ENCODE data around the gene CNTNAP5. TPM values are rescaled to one million over a fixed set of nuclear protein-coding genes. Genes with fewer than 3 reads are reported as not detected.

Gene CNTNAP5
- total and polyA plus RNA-seq, 2 of the 8 experiments (the other 6 are each of a cell fraction or from before 2014, with no cell fraction given) = 0.11 to 0.76 TPM

DNA sequence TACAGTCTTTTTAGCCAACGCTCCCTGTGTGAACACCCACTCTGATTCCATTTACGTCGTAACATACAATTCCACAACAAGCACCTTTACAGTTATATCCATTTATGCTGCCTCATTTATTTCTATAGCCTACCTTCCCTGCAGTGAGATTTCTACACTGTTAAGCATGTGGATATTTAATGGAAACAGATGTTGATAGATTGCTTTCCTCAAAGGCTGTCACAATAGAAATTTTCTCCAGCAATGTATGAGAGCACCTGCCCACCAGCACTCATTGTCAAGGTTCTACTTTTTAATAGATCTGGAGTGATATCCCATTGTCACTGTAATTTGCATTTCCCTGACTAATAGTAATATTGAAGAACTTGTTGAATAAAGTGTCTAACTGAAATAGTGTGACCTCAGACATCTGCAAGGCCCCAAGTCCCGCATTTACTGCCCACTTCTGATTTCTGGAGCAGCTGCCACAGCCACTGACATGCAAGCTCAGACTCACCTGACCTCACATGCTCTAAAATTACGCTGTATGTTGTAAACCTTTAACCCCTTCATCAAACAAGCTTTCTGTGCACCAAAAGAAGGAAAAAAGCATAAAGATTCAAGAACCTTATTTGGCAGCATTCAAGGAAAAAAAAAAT is 295.1 kb downstream of the CNTNAP5 start (continued):
- TF ChIP-seq RBBP5 (IDR thresholded peaks at IDR 0.05; ENCODE audit: borderline replicate concordance, low read depth, low read length) (no peak), JUN (IDR thresholded peaks at IDR 0.05; ENCODE audit: low read depth, low read length) (no peak)

All from H1 (cell line).